Stimulated activated naive B cell treated with anti-CD40 and anti-IgM and Interleukin-4, amounts not matched to agents 10 μg/mL and 1 μg/mL and 100 μg/mL, for 72 hours (primary cell): ENCODE measurements around the gene GMDS.

Experiments
- ATAC-seq, 2 donors: fragments of 150-1000 bp; cut with Tn5 transposase; replicated peaks; 2 replicates each; pipeline ENCODE4 v1.10.0; 2021; ENCODE audit warnings: moderate library complexity in 1 of 2
- DNase-seq: peaks from one replicate; pipeline ENCODE4 v3.0.0; 2021
- H3K27ac Mint-ChIP-seq: one replicate; pipeline ENCODE4 v1.8.0; 2022; ENCODE audit warnings: mild to moderate bottlenecking, mixed read lengths
- H3K27me3 Mint-ChIP-seq, 2 donors: one replicate each; pipeline ENCODE4 v1.8.0; 2022; ENCODE audit warnings: mixed read lengths in 2 of 2
- H3K36me3 Mint-ChIP-seq, 2 donors: one replicate each; pipeline ENCODE4 v1.8.0; 2022; ENCODE audit warnings: mixed read lengths in 2 of 2, mild to moderate bottlenecking in 1 of 2
- H3K4me1 Mint-ChIP-seq, 2 donors: one replicate each; pipeline ENCODE4 v1.8.0; 2022; ENCODE audit warnings: mixed read lengths in 2 of 2, mild to moderate bottlenecking in 1 of 2
- H3K4me3 Mint-ChIP-seq, 2 donors: one replicate each; pipeline ENCODE4 v1.8.0; 2022; ENCODE audit warnings: mild to moderate bottlenecking in 2 of 2, mixed read lengths in 2 of 2, moderate library complexity in 1 of 2
- H3K9me3 Mint-ChIP-seq, 2 donors: one replicate each; pipeline ENCODE4 v1.8.0; 2022; ENCODE audit warnings: mixed read lengths in 2 of 2, mild to moderate bottlenecking in 1 of 2

GMDS gene

DNA sequence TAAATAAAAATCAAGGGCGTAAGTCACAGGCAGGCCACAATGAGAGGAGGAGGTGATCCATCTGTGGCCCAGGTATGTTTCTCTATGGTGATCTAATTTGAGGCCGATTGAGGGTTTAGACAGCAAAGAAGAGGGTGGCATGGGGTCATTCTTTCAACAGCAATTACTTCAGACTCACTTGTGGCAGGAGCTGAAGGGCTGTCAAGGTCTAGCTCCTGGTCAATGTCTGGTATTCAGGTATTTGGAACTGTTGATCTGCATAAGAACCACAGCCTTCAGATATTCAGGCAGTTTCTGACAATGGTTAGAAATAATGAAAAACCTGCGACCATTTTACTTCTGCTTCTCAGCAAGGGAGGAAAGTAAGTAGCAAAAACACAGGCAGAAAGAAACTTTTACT is 376.1 kb downstream of the GMDS start:
- Mint-ChIP-seq H3K27ac (peak overlapping the region; percentile 82), H3K9me3 (no peaks in the 10 kb centered on the region), H3K4me1 (peaks cover 13 to 16% of the 10 kb centered on the region in 2 donors), H3K36me3 (peaks cover 0 to 3% of the 10 kb centered on the region in 2 donors), H3K4me3 (peak overlapping the region; percentile 1 to 29), H3K27me3 (no peaks in the 10 kb centered on the region)
- peak; percentile 24 to 32 for ATAC-seq
- DNase-seq, result no peak

DNA sequence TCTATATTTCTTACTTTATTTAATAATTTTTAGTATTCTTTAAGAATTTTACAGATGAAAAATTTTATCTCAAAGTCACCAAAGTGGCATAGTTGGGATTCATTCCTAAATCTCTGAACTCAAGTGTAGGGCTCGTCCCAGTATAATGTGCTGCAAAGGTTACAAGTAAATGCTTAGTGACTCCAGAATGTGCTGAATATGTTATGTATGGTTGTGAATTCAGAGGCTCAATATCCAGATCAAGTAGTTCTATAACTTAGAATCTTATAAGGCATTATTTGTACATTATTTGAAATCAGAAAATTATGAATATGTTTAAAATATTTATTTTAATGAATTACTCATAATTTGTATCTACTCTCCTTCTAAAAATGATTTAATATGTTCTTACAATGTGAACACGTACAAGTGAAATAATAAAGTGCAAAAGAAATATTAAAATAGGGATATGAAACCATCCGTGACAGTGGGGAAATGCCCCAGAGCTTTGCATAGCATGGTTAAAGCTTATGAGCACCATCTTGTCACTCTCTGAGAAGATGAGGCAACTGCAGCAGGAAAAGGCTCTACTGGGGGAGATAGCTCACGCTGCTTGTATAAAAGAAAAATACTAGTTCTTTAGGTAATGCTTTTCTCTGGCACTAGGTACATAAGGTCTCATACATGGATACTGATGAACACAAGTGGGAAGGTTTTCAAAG is 376.7 kb downstream of the GMDS start:
- H3K27ac Mint-ChIP-seq, result peak overlapping the region; percentile 82
- H3K27me3 Mint-ChIP-seq, result no peaks in the 10 kb centered on the region
- peaks cover 13 to 16% of the 10 kb centered on the region in 2 donors for H3K4me1 Mint-ChIP-seq
- ATAC-seq, result peak; percentile 98 to 100
- DNase-seq, result peak; percentile 26
- H3K9me3 Mint-ChIP-seq, result no peaks in the 10 kb centered on the region
- H3K4me3 Mint-ChIP-seq, result peak overlapping the region; percentile 1 to 29
- peaks cover 0 to 3% of the 10 kb centered on the region in 2 donors for H3K36me3 Mint-ChIP-seq

DNA sequence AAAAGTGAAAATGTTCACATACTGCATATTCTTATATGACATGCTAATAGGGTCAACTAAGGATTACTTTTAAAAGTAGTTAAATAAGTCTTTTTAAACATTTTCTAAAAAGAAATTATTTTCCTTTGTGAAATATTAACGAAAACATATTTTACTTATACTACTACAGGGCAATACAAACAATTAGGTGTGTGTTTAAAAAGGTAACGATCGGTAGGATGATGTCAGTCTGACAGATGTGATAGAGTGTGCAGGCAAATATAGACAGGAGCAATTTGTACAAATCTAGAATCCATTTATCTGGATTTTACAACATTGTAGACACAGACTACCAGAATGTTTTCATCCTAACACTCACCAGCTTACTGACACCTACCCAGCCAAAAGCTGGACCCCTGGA is 378.2 kb downstream of the GMDS start:
- no peaks in the 10 kb centered on the region for H3K9me3 Mint-ChIP-seq
- DNase-seq (no peak), ATAC-seq (no peak)
- H3K27ac Mint-ChIP-seq, result no peak overlapping the region
- peaks cover 13 to 16% of the 10 kb centered on the region in 2 donors for H3K4me1 Mint-ChIP-seq
- H3K36me3 Mint-ChIP-seq, result peaks cover 0 to 3% of the 10 kb centered on the region in 2 donors
- H3K27me3 Mint-ChIP-seq, result no peaks in the 10 kb centered on the region
- no peak overlapping the region for H3K4me3 Mint-ChIP-seq

DNA sequence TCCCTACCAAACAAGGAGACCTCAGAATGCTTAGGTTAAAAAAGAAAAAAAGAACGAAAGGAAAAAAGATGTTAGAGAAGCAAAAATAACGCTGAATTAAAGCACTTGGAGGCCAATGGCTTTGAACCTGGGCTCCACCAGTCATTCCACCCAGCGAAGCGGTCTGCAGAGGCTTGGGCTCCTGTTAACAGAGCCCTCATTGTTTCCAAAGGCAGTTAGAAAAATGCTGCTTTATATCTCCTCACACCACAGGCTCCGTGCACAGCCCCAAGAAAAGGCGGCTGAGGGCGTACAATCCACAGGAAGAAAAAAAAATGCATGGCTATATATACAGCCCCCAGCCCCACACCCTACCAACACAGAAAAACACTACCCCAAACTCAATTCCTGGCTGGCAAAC is 379.8 kb downstream of the GMDS start:
- Mint-ChIP-seq H3K27me3 (no peaks in the 10 kb centered on the region), H3K27ac (no peak overlapping the region), H3K36me3 (peaks cover 0 to 3% of the 10 kb centered on the region in 2 donors), H3K4me1 (peaks cover 19 to 28% of the 10 kb centered on the region in 2 donors), H3K9me3 (no peaks in the 10 kb centered on the region), H3K4me3 (no peak overlapping the region)
- DNase-seq, result no peak
- ATAC-seq, result no peak

DNA sequence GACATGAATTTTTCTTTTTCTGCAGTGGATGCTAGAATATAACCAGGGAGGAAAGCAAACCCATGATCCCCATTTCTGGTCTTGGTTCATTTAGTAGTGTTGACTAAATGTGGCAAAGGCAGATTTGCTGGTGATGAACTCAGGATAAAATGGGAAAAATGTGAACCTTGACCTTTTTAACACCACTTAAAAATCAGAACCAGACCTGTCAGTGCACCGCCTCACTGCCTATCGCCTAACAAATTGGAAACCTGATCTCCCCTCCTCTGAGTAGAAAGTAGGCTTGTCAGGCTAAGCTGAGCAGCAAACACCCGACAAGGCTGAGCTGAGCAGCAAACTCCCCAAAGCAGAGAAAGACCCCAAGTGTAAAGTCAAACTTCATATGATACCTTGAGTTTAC is 380.9 kb downstream of the GMDS start:
- peaks cover 15 to 22% of the 10 kb centered on the region in 2 donors for H3K4me1 Mint-ChIP-seq
- H3K4me3 Mint-ChIP-seq, result no peak overlapping the region
- H3K36me3 Mint-ChIP-seq, result peaks cover 0 to 3% of the 10 kb centered on the region in 2 donors
- ATAC-seq (no peak), DNase-seq (no peak)
- H3K27ac Mint-ChIP-seq, result no peak overlapping the region
- H3K9me3 Mint-ChIP-seq, result no peaks in the 10 kb centered on the region
- no peaks in the 10 kb centered on the region for H3K27me3 Mint-ChIP-seq

DNA sequence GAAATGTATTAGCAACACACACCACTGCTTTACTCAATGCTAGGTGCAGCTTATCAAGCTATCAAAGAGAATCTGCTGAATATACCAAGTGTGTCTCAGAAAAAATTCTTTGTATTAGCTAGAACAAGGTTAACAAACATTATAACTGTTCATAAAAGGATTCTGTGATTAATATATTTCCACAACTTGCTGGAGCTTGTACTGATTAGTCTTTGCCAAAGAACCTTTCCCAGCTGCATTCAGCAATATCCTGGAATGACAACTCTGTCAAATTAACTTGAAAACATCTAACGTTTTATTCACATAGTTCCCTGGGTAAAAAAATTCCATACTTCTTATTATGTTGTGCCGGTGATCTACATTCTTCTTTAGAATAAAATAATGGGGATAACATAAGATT is 383.0 kb downstream of the GMDS start:
- ATAC-seq (no peak), DNase-seq (no peak)
- Mint-ChIP-seq H3K9me3 (no peaks in the 10 kb centered on the region), H3K36me3 (no peaks in the 10 kb centered on the region), H3K4me3 (no peak overlapping the region), H3K4me1 (peaks cover 6 to 16% of the 10 kb centered on the region in 2 donors), H3K27me3 (no peaks in the 10 kb centered on the region), H3K27ac (no peak overlapping the region)

DNA sequence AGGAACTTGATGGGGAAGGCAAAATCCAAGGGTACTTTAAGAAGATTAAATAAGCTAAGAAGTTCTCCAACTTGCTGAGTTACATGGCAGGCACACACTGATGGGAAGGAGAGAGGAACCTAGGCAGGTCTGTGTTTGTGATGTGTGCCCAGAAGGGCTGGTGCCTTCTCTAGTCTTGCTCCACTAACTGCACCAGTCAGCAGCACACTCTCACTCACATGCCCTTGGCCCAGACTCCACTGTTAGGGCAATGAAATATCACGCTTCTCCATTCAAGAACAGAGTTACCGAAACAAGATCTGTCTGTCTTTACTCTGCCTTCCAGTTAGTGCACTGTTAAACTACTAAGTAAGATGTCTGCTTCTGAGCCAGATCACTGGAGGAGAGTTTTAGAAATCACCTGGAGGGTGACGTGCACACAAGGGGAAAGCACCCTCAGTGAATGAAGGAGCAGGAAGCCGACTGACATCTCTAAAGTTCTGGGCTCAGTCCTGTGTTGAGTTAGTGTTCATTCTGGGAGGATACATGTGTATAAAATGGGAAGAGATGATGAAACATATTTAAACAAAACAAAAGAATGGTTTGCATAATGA is 384.6 kb downstream of the GMDS start:
- no peaks in the 10 kb centered on the region for H3K27me3 Mint-ChIP-seq

DNA sequence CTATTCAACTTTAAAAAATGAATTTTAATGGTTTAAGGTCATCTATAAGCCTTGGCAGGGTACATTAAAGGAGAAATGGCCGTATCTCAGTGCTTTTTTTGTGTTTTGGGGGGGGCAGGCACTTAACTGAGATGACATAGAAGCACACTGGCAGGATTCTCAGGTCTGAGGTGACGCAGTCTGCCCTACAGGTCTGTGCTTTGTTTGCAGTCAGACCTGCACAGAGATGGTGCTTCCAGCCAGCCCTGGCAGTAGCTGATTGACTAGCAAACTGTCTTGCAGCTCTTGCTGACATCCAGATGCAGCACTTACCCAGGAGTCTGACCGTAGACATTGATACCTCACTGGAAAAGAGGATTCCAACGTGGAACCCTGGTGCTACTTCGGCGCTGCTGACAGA is 386.5 kb downstream of the GMDS start:
- Mint-ChIP-seq H3K36me3 (peaks cover 0 to 2% of the 10 kb centered on the region in 2 donors), H3K27ac (no peak overlapping the region)
- no peak for ATAC-seq

More for the DNA sequence above, 384.6 kb downstream of the GMDS start:
- peak overlapping the region in 1 of 2 donors; percentile 15 for H3K4me3 Mint-ChIP-seq
- peaks cover 15 to 32% of the 10 kb centered on the region in 2 donors for H3K4me1 Mint-ChIP-seq
- H3K9me3 Mint-ChIP-seq, result no peaks in the 10 kb centered on the region
- ATAC-seq (peak; percentile 66 to 82), DNase-seq (peak; percentile 12)
- H3K27ac Mint-ChIP-seq, result peak overlapping the region; percentile 75
- H3K36me3 Mint-ChIP-seq, result peaks cover 0 to 2% of the 10 kb centered on the region in 2 donors

DNA sequence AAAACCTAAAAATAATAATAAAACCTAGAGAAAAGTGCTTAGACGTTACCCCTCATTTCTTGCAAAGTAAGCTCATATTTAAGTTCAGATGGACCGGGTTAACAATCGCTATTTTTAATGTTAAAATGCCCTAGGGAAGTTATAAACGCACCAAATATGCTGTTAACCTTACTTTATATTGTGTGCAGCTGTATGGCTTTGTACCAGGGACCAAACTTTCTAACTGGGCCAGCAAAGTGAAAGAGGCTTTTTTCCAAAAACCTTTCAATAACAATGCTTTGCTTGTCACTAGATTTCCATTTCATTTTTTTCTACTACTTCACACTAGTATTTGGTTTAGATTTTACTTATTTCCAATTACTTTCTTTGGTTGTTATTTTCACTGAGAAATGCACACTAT is 387.2 kb downstream of the GMDS start:
- Mint-ChIP-seq H3K4me1 (peaks cover 17 to 32% of the 10 kb centered on the region in 2 donors), H3K27ac (no peak overlapping the region), H3K4me3 (no peak overlapping the region), H3K9me3 (no peaks in the 10 kb centered on the region), H3K36me3 (peaks cover 0 to 2% of the 10 kb centered on the region in 2 donors), H3K27me3 (no peaks in the 10 kb centered on the region)
- no peak for ATAC-seq
- DNase-seq, result no peak

More for the DNA sequence above, 386.5 kb downstream of the GMDS start:
- H3K9me3 Mint-ChIP-seq, result no peaks in the 10 kb centered on the region
- peaks cover 15 to 32% of the 10 kb centered on the region in 2 donors for H3K4me1 Mint-ChIP-seq
- DNase-seq, result no peak
- H3K4me3 Mint-ChIP-seq, result no peak overlapping the region
- no peaks in the 10 kb centered on the region for H3K27me3 Mint-ChIP-seq

DNA sequence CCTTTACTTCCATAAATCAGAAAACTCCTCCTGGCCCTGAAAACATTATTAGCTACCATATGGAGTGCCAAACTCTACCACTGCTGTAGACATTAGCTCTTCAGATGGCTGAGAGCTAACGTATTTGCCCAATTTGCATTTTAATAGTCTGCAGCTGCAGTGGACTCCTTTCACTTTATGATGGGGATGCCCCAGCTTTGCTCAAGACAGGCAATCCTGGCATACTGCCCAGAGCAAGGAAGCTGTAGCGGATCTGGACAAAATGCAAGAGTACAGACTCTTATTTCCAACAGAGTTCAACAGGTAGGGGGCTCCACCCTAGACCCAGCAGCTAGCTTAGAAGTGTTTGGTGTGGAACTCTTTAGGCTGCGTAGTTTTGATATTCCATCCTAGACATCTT is 389.0 kb downstream of the GMDS start:
- Mint-ChIP-seq H3K4me3 (peak overlapping the region in 1 of 2 donors; percentile 12), H3K27me3 (no peaks in the 10 kb centered on the region), H3K9me3 (no peaks in the 10 kb centered on the region), H3K27ac (no peak overlapping the region), H3K36me3 (peaks cover 0 to 2% of the 10 kb centered on the region in 2 donors), H3K4me1 (peaks cover 17 to 29% of the 10 kb centered on the region in 2 donors)
- DNase-seq (peak; percentile 45), ATAC-seq (peak; percentile 87 to 91)

DNA sequence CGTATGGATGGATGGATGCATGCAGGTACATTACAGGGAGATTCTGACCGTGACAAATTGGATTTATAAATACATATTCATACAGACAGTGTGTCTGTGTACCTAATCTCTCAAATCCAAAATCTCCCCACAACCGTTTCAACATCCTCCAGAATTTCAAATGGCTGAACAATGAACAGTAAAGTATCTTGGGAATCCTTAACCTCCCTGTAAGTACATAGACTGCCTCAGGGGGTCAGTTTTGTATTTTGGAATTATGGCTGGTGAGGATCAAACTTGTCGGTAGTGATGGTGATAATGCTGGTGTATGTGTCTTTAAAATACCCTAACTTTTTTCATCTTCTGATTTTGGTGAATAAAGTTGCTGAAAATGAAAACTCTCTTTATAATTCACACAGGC is 389.5 kb downstream of the GMDS start:
- ATAC-seq (no peak), DNase-seq (no peak)
- Mint-ChIP-seq H3K36me3 (peaks cover 0 to 2% of the 10 kb centered on the region in 2 donors), H3K27me3 (no peaks in the 10 kb centered on the region), H3K4me1 (peaks cover 12 to 24% of the 10 kb centered on the region in 2 donors), H3K27ac (no peak overlapping the region), H3K9me3 (no peaks in the 10 kb centered on the region), H3K4me3 (no peak overlapping the region)

DNA sequence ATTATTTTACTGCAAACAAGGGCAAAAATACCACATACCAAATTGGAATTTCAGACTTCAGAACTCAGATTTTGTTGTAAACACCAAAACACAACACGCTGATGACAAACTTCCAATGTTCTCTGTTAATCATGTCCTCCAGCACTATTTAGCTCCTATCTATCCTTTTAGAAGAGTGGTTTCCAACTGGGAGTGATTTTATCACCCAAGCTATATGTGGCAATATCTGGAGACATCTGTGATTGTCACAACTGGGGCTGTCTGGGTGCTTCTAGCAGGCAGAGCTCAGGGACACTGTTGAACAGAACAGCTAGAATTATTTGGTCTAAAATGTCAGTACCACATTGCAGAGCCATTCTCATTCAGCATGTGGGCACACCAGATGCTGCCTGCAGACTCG is 391.1 kb downstream of the GMDS start:
- H3K9me3 Mint-ChIP-seq, result no peaks in the 10 kb centered on the region
- H3K36me3 Mint-ChIP-seq, result peaks cover 0 to 2% of the 10 kb centered on the region in 2 donors
- DNase-seq, result no peak
- H3K4me1 Mint-ChIP-seq, result peaks cover 14 to 28% of the 10 kb centered on the region in 2 donors
- H3K27ac Mint-ChIP-seq, result no peak overlapping the region
- H3K4me3 Mint-ChIP-seq, result no peak overlapping the region
- no peaks in the 10 kb centered on the region for H3K27me3 Mint-ChIP-seq
- ATAC-seq, result no peak

DNA sequence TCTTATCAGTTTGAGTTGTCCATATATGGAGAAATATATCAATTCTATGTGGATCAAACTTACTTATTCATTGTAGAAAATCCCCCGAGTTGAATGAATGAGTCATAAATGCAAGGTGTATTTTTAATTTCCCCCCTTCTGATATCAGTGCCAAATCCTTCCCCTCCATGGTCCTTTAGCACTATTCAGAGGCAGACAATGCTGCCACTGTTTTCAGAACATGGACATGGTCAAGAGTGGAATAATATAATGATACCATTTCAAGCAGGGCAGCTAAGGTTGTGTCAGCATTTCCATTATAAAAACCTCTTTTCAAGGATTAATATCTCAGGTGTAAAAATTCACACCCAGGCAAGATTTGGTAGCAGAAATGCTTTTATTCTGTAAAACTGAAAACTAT is 391.6 kb downstream of the GMDS start:
- peaks cover 0 to 2% of the 10 kb centered on the region in 2 donors for H3K36me3 Mint-ChIP-seq
- no peak overlapping the region for H3K27ac Mint-ChIP-seq
- ATAC-seq, result no peak
- peaks cover 14 to 28% of the 10 kb centered on the region in 2 donors for H3K4me1 Mint-ChIP-seq
- no peaks in the 10 kb centered on the region for H3K9me3 Mint-ChIP-seq
- H3K27me3 Mint-ChIP-seq, result no peaks in the 10 kb centered on the region
- no peak overlapping the region for H3K4me3 Mint-ChIP-seq
- DNase-seq, result no peak

DNA sequence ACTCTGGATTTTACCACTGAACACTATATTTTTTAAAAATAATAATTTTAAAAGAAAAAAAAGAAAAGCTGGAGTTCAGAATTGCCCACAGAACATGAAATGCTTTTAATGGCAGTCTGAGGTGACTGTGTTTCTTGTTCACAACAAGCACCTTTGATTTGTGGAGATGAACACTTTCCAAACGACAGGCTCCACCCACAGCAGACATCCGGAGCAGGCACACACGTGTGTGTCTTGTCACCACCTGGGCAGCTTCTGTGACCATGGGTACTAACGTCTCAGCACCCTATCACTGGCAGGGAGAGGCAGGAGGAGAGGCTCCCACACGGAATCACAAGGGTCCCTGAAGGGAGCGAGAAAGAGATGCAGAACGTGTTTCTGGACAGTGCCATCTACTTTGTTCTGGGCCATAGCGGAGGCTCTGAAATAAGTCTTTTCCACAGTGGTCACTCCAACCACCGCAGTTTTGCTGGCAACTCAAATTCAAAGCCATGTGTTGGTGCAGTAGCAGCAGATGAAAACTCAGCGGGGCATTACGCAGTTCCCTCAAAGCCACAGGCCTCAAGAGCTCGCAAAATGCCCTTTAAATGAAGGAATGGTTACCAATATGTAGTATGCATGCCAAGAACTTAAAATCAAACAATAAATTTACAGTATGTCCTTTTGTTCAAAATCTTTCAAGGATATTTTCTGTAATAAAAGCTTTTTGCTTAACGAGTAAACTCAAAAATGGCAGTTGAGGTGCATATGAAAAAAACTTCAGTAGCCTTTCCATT is 393.5 kb downstream of the GMDS start:
- H3K27me3 Mint-ChIP-seq, result no peaks in the 10 kb centered on the region
- no peak overlapping the region for H3K27ac Mint-ChIP-seq
- no peak overlapping the region for H3K4me3 Mint-ChIP-seq
- H3K9me3 Mint-ChIP-seq, result peaks cover 0 to 3% of the 10 kb centered on the region in 2 donors
- ATAC-seq (no peak), DNase-seq (no peak)
- H3K4me1 Mint-ChIP-seq, result peaks cover 12 to 21% of the 10 kb centered on the region in 2 donors
- peaks cover 5 to 11% of the 10 kb centered on the region in 2 donors for H3K36me3 Mint-ChIP-seq
